ENCODE measurements around the gene SLCO1B3.

The SLCO1B3 gene

DNA sequence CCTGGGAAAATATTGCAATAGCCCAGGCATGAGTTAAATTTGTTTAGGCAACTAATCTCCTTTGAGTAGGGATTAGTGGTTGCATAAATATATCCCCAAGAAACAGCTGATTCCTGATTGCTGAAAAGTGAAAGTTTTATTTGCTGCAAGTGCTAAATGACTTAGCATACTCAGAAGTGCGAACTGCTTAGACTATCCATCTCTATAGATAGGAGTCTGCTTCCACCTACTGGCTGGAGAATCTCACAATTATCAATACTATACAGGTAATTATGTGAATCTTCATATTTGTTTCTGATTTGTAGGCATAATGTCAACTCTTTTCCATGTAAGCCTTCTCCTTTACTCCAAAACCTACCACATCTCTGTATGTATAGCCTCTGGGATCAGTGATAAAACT lies 12.0 kb upstream of the SLCO1B3 start:
- DNase-seq, result no peak
- no peak overlapping the region for H3K4me3 Mint-ChIP-seq
- no peaks in the 10 kb centered on the region for H3K9me3 Mint-ChIP-seq
- no peaks in the 10 kb centered on the region for H3K36me3 Mint-ChIP-seq (ENCODE audit: low read depth)
- TF ChIP-seq, protein P1, sequence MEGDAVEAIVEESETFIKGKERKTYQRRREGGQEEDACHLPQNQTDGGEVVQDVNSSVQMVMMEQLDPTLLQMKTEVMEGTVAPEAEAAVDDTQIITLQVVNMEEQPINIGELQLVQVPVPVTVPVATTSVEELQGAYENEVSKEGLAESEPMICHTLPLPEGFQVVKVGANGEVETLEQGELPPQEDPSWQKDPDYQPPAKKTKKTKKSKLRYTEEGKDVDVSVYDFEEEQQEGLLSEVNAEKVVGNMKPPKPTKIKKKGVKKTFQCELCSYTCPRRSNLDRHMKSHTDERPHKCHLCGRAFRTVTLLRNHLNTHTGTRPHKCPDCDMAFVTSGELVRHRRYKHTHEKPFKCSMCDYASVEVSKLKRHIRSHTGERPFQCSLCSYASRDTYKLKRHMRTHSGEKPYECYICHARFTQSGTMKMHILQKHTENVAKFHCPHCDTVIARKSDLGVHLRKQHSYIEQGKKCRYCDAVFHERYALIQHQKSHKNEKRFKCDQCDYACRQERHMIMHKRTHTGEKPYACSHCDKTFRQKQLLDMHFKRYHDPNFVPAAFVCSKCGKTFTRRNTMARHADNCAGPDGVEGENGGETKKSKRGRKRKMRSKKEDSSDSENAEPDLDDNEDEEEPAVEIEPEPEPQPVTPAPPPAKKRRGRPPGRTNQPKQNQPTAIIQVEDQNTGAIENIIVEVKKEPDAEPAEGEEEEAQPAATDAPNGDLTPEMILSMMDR (IDR thresholded peaks at IDR 0.05), result no peak
- no peaks in the 10 kb centered on the region for H3K27me3 Mint-ChIP-seq (ENCODE audit: low read depth, poor library complexity)
- no peaks in the 10 kb centered on the region for H3K4me1 Mint-ChIP-seq
- no peak overlapping the region for H3K27ac Mint-ChIP-seq

DNA sequence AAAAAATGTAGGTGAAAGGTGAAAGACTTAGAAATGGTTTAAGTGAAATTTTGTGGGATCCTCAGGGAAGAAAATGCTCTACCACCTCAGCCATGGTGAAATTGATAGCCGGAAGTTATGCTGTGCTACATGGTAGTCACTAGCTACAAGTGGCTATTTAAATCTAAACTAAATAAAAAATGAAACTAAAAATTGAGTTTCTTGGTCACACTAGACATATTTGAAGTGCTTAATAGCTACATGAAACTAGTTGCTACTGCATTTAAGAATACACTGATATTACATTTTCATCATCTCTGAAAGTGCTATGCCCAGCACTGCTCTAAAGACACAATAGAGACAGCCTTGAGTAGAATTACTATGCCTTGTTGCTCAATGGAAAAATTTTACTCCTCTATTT lies 10.3 kb upstream of the SLCO1B3 start:
- H3K36me3 Mint-ChIP-seq (ENCODE audit: low read depth), result no peaks in the 10 kb centered on the region
- no peaks in the 10 kb centered on the region for H3K9me3 Mint-ChIP-seq
- no peaks in the 10 kb centered on the region for H3K4me1 Mint-ChIP-seq
- H3K4me3 Mint-ChIP-seq, result no peak overlapping the region
- H3K27ac Mint-ChIP-seq, result no peak overlapping the region
- H3K27me3 Mint-ChIP-seq (ENCODE audit: low read depth, poor library complexity), result no peaks in the 10 kb centered on the region
- TF ChIP-seq, protein P1 (IDR thresholded peaks at IDR 0.05), result no peak
- DNase-seq, result no peak

DNA sequence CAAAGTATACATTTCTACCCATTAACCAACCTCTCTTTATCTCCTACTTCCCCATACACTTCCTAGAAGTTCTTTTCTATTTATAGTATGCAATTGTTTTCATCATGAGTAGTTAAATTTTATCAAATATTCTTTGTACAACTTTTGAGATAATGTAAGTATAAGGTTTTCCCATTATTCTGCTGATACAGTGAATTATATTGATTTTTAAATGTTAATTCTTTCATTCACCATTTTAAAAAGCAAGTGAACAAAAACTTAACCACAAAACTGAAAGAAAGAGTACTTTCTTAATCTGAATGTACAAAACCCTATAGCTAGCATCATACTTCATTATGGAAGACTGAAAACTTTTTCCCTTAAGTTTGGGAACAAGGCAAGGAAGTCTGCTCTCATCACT lies 9.5 kb upstream of the SLCO1B3 start:
- Mint-ChIP-seq H3K4me3 (no peak overlapping the region), H3K9me3 (no peaks in the 10 kb centered on the region), H3K36me3 (ENCODE audit: low read depth) (no peaks in the 10 kb centered on the region), H3K4me1 (no peaks in the 10 kb centered on the region), H3K27me3 (ENCODE audit: low read depth, poor library complexity) (no peaks in the 10 kb centered on the region), H3K27ac (no peak overlapping the region)
- DNase-seq, result no peak
- TF ChIP-seq, protein P1 (IDR thresholded peaks at IDR 0.05), result no peak

DNA sequence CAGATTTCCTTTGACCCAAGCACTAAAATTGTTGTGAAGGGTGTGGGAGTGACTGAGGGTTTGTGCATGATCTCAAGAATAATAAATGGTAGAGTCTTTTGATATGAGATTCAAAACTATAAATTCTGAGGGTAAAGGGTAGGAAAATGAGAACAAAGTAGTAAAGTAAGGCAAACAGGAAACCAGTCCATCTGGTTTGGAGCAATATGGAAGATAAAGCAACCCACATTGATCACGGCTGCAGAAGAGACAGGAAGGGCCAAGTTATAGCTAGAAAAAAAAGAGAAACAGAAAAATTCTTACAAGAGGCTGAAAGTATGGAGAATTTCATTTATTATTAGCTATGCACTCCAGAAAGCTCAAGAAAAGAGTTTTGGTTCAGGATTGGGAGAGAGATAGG lies 4.6 kb upstream of the SLCO1B3 start:
- TF ChIP-seq, protein P1 (IDR thresholded peaks at IDR 0.05), result no peak
- DNase-seq, result no peak
- H3K27ac Mint-ChIP-seq, result no peak overlapping the region
- no peak overlapping the region for H3K4me3 Mint-ChIP-seq
- H3K4me1 Mint-ChIP-seq, result no peaks in the 10 kb centered on the region
- no peaks in the 10 kb centered on the region for H3K27me3 Mint-ChIP-seq (ENCODE audit: low read depth, poor library complexity)
- no peaks in the 10 kb centered on the region for H3K36me3 Mint-ChIP-seq (ENCODE audit: low read depth)
- peaks cover 4% of the 10 kb centered on the region for H3K9me3 Mint-ChIP-seq

DNA sequence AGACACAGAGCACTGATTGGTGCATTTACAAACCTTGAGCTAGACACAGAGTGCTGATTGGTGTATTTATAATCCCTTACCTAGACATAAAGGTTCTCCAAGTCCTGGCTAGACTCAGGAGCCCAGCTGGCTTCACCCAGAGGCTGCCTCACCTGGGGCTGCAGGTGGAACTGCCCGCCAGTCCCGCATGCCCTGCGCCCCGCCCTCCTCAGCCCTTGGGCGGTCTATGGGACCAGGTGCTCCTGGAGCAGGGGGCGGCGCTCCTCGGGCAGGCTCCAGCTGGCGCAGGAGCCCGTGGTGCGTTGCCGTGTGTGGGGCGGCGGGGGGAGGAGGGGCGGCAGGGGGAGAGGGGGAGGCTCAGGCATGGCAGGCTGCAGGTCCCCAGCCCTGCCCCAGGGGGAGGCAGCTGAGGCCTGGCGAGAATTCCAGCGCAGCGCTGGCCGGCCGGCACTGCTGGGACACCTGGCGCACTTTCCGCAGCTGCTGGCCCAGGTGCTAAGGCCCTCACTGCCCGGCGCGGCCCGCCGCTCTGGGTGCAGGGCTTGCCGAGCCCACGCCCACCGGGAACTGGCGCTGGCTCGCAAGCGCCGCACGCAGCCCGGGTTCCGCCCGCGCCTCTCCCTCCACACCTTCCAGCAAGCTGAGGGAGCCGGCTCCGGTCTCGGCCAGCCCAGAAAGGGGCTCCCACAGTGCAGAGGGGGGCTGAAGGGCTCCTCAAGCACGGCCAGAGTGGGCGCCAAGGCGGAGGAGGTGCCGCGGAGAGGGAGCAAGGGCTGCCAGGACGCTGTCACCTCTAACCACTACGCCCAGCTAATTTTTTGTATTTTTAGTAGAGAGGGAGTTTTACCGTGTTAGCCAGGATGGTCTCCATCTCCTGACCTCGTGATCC lies 3.1 kb upstream of the SLCO1B3 start:
- no peak overlapping the region for H3K27ac Mint-ChIP-seq
- H3K36me3 Mint-ChIP-seq (ENCODE audit: low read depth), result no peaks in the 10 kb centered on the region
- H3K4me1 Mint-ChIP-seq, result no peaks in the 10 kb centered on the region
- TF ChIP-seq, protein P1 (IDR thresholded peaks at IDR 0.05), result no peak
- peaks cover 4% of the 10 kb centered on the region for H3K9me3 Mint-ChIP-seq
- DNase-seq, result no peak
- H3K4me3 Mint-ChIP-seq, result no peak overlapping the region
- no peaks in the 10 kb centered on the region for H3K27me3 Mint-ChIP-seq (ENCODE audit: low read depth, poor library complexity)

DNA sequence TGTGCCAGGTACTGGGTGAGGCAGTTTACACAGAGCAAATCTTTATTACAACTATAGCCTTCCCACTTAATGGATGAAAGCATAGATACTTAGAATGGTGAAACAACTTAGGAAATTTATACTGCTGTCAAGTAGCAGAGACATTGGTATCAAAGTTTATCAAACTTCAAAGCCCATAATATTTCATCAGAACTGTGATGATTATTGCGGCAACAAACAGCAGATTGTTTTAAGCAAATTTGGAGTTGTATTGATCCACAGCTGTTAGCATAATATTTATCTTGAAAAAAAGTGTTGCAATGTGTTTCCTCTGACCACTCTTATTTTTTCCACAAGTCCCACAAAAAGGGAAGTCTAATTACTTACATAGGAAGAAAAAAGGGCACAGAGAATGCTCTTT lies 2.0 kb upstream of the SLCO1B3 start:
- Mint-ChIP-seq H3K4me1 (no peaks in the 10 kb centered on the region), H3K27ac (no peak overlapping the region), H3K36me3 (ENCODE audit: low read depth) (no peaks in the 10 kb centered on the region), H3K9me3 (peaks cover 4% of the 10 kb centered on the region), H3K27me3 (ENCODE audit: low read depth, poor library complexity) (no peaks in the 10 kb centered on the region), H3K4me3 (no peak overlapping the region)
- DNase-seq, result no peak
- TF ChIP-seq, protein P1 (IDR thresholded peaks at IDR 0.05), result no peak
